Right atrium auricular region (tissue), 2 donors: ENCODE results near the gene EML3. TPM values are rescaled to one million over a fixed set of nuclear protein-coding genes. Genes with fewer than 3 reads are reported as not detected.
"Not testable (repeated sequence)": the region's sequence is repeated elsewhere in the genome, so short reads cannot be mapped to it uniquely, and the experiment has no call there.

ENCODE experiments used
- DNase-seq: peaks from one replicate; pipeline ENCODE4 v3.0.0-alpha.2; 2019; ENCODE audit warnings: low spot score
- H3K27ac ChIP-seq, 2 donors: fragments of 200-600 bp; sonication (generic); 1 replicate in 1 of 2; 2 replicates in 1 of 2; pipeline ENCODE4 v1.5.1; 2016 to 2019
- H3K27me3 ChIP-seq, 2 donors: fragments of 200-600 bp; sonication (generic); one replicate each; pipeline versions ENCODE4 v1.5.1 to v1.6.0; 2017 to 2019
- H3K36me3 ChIP-seq: fragments of 200-600 bp; sonication (generic); one replicate; pipeline ENCODE4 v1.5.1; 2016
- H3K4me1 ChIP-seq, 2 donors: fragments of 200-600 bp; sonication (generic); one replicate each; pipeline versions ENCODE4 v1.5.1 to v1.6.0; 2017 to 2019
- H3K4me3 ChIP-seq, 2 donors: fragments of 200-600 bp; sonication (generic); 1 replicate in 1 of 2; 2 replicates in 1 of 2; pipeline ENCODE4 v1.5.1; 2017 to 2019; ENCODE audit warnings: mild to moderate bottlenecking in 1 of 2, moderate library complexity in 1 of 2
- H3K9me3 ChIP-seq, 2 donors: fragments of 200-600 bp; sonication (generic); one replicate each; pipeline ENCODE4 v1.5.1; 2019
- total RNA-seq, 2 donors: library from RNA; depleted of rRNA; stranded (reverse); fragments of >200 nt; gene quantifications; one replicate each; pipeline ENCODE4 v1.1.0, GENCODE V29; 2016
- TF ChIP-seq, protein P1 (sequence below), 2 donors: fragments of 200-600 bp; sonication (generic); IDR thresholded peaks; one replicate each; pipeline ENCODE4 v1.5.1; 2019; ENCODE audit warnings: antibody characterized with exemption in 2 of 2

The EML3 gene
- total RNA-seq, 2 donors from 2014 or later = 15.8 to 21.3 TPM

- DNase-seq = no peak
- H3K9me3 ChIP-seq = no peaks in the 10 kb centered on the region
- H3K36me3 ChIP-seq = peaks cover 88% of the 10 kb centered on the region
These were observed 45.4 kb downstream of the EML3 start for GRCh38 chr11:62567018-62567633.

DNA sequence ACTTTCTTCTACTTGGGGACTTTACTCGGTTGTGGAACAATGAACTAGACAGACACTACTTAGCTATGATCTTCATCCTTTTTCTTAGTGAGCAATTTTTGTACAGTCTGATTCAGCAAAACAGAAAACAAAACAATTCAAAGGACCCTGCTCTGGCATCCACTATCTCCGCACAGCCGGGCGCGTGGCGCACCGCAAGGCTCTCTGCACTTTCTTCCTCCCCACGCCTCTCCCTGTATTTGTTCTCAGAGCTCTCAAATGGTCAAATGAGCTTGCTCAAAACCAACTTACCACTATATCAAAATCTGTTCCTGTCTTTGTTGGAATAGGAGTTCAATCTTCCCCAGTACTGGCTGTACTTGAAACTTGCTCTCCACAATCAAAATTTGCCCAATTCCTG lies 46.3 kb downstream of the EML3 start:
- DNase-seq = no peak

More at GRCh38 chr11:62567018-62567633, 45.4 kb downstream of the EML3 start:
- Histone ChIP-seq H3K27me3 (no peaks in the 10 kb centered on the region), H3K27ac (no peak overlapping the region), H3K4me3 (no peak overlapping the region), H3K4me1 (peaks cover 0 to 9% of the 10 kb centered on the region in 2 donors)
- TF ChIP-seq, protein P1, sequence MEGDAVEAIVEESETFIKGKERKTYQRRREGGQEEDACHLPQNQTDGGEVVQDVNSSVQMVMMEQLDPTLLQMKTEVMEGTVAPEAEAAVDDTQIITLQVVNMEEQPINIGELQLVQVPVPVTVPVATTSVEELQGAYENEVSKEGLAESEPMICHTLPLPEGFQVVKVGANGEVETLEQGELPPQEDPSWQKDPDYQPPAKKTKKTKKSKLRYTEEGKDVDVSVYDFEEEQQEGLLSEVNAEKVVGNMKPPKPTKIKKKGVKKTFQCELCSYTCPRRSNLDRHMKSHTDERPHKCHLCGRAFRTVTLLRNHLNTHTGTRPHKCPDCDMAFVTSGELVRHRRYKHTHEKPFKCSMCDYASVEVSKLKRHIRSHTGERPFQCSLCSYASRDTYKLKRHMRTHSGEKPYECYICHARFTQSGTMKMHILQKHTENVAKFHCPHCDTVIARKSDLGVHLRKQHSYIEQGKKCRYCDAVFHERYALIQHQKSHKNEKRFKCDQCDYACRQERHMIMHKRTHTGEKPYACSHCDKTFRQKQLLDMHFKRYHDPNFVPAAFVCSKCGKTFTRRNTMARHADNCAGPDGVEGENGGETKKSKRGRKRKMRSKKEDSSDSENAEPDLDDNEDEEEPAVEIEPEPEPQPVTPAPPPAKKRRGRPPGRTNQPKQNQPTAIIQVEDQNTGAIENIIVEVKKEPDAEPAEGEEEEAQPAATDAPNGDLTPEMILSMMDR (IDR thresholded peaks at IDR 0.05) = no peak

DNA sequence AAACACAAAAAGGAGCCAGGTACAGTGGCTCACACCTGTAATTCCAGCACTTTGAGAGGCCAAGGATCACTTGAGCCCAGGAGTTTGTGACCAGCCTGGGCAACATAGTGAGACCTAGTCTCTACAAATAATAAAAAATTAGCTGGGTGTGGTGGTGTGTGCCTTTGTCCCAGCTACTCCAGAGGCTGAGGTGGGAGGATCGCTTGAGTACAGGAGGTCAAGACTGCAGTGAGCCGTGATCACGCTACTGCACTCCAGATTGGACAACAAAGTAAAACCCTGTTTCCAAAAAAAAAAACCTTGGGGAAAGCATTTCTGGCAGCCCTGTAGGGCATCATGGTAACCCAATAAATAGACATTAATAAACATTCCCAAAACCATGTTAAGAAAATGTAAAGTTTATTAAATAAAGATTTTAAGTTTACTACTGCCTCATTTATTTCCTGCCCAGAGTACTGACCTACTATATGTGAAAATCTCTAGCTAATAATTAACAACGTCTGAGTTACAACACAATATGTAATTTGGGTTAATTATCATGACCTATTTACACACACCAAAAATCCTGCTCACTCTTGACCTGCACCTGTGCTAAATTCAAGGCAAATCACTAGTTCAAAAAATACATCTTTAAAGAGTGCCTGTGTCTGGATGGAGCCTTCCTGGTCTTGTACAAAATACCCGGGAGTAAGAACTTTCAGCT lies 47.3 kb downstream of the EML3 start:
- Histone ChIP-seq H3K27me3 (no peaks in the 10 kb centered on the region), H3K4me3 (no peak overlapping the region), H3K36me3 (peaks cover 76% of the 10 kb centered on the region), H3K4me1 (peaks cover 0 to 19% of the 10 kb centered on the region in 2 donors), H3K27ac (no peak overlapping the region), H3K9me3 (no peaks in the 10 kb centered on the region)
- no peak for DNase-seq
- TF ChIP-seq, protein P1 (IDR thresholded peaks at IDR 0.05) = no peak

More for the DNA sequence above, 46.3 kb downstream of the EML3 start:
- TF ChIP-seq, protein P1 (IDR thresholded peaks at IDR 0.05) = no peak
- Histone ChIP-seq H3K27ac (no peak overlapping the region), H3K36me3 (peaks cover 84% of the 10 kb centered on the region), H3K27me3 (no peaks in the 10 kb centered on the region), H3K4me3 (no peak overlapping the region), H3K4me1 (peaks cover 0 to 9% of the 10 kb centered on the region in 2 donors), H3K9me3 (no peaks in the 10 kb centered on the region)

- not testable (repeated sequence) for H3K27me3 ChIP-seq, DNase-seq, H3K4me3 ChIP-seq, H3K9me3 ChIP-seq
- Histone ChIP-seq H3K36me3 (peaks cover 64% of the 10 kb centered on the region), H3K4me1 (peaks cover 0 to 29% of the 10 kb centered on the region in 2 donors), H3K27ac (peak overlapping the region in 1 of 2 donors; percentile 82)
These were observed 50.8 kb downstream of the EML3 start for GRCh38 chr11:62561677-62562230.

- TF ChIP-seq, protein P1 (IDR thresholded peaks at IDR 0.05) = peak; percentile 53 to 92
- DNase-seq = peak; percentile 97
- Histone ChIP-seq H3K4me1 (peaks cover 0 to 41% of the 10 kb centered on the region in 2 donors), H3K4me3 (no peak overlapping the region), H3K9me3 (no peaks in the 10 kb centered on the region), H3K36me3 (peaks cover 53% of the 10 kb centered on the region), H3K27me3 (no peaks in the 10 kb centered on the region), H3K27ac (peak overlapping the region; percentile 72 to 82)
These were observed 51.9 kb downstream of the EML3 start for GRCh38 chr11:62560566-62561103.

DNA sequence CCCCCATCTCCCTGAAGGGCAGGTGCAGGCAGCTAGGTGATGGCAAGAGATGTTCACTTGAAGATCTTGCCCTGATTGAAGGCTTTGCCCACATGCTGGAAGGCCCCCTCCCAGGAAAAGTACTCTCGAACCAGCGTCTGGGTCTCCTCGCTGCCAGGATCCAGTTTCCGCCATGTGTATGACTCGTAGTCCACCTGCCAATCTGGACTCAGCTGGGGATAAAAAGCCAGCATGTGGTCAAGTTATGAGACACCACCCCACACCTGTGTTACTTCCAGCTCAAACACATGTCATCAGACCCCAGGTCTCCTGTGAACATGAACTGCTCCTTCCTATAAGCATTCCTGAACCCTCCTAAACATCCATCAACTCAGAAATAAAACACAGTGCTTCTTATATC lies 52.9 kb downstream of the EML3 start:
- H3K4me3 ChIP-seq = not testable (repeated sequence)
- peaks cover 46% of the 10 kb centered on the region for H3K36me3 ChIP-seq

More for the DNA sequence above, 52.9 kb downstream of the EML3 start:
- Histone ChIP-seq H3K4me1 (peaks cover 0 to 51% of the 10 kb centered on the region in 2 donors), H3K27ac (peak overlapping the region; percentile 41 to 82)
- H3K9me3 ChIP-seq, H3K27me3 ChIP-seq, DNase-seq: not testable (repeated sequence)
